HEK293T (cell line): ENCODE data around the gene ATP2B2.

Experiments
- BHLHE40 ChIP-seq: fragments of 450-650 bp; IDR thresholded peaks from 2 replicates; pipeline ENCODE4 v1.6.1; 2016; ENCODE audit warnings: mild to moderate bottlenecking, moderate library complexity, borderline replicate concordance
- CTBP1 ChIP-seq: fragments of 450-650 bp; IDR thresholded peaks from 2 replicates; pipeline ENCODE4 v1.6.1; 2016; ENCODE audit warnings: borderline replicate concordance
- FOXA1 ChIP-seq: fragments of 450-650 bp; IDR thresholded peaks from 2 replicates; pipeline ENCODE4 v1.6.1; 2016; ENCODE audit warnings: mild to moderate bottlenecking
- FOXK2 ChIP-seq: fragments of 450-650 bp; IDR thresholded peaks from 2 replicates; pipeline ENCODE4 v1.6.1; 2016; ENCODE audit warnings: mild to moderate bottlenecking
- FOXM1 ChIP-seq: fragments of 450-650 bp; IDR thresholded peaks from 2 replicates; pipeline ENCODE4 v1.6.1; 2017; ENCODE audit warnings: mild to moderate bottlenecking, borderline replicate concordance
- HDGF ChIP-seq: fragments of 450-650 bp; IDR thresholded peaks from 2 replicates; pipeline ENCODE4 v1.6.1; 2017; ENCODE audit warnings: antibody characterized with exemption, borderline replicate concordance
- LEF1 ChIP-seq: fragments of 450-650 bp; IDR thresholded peaks from 2 replicates; pipeline ENCODE4 v1.6.1; 2017; ENCODE audit warnings: mild to moderate bottlenecking, borderline replicate concordance
- SP1 ChIP-seq: fragments of 450-650 bp; IDR thresholded peaks from 2 replicates; pipeline ENCODE4 v1.6.1; 2017
- SUZ12 ChIP-seq: fragments of 450-650 bp; IDR thresholded peaks from 2 replicates; pipeline ENCODE4 v1.6.1; 2016; ENCODE audit warnings: mild to moderate bottlenecking
- TARDBP ChIP-seq: fragments of 450-650 bp; IDR thresholded peaks from 2 replicates; pipeline ENCODE4 v1.6.1; 2016
- TF ChIP-seq, protein P1 (sequence below): fragments of 450-650 bp; IDR thresholded peaks from 2 replicates; pipeline ENCODE4 v1.6.1; 2016

DNA sequence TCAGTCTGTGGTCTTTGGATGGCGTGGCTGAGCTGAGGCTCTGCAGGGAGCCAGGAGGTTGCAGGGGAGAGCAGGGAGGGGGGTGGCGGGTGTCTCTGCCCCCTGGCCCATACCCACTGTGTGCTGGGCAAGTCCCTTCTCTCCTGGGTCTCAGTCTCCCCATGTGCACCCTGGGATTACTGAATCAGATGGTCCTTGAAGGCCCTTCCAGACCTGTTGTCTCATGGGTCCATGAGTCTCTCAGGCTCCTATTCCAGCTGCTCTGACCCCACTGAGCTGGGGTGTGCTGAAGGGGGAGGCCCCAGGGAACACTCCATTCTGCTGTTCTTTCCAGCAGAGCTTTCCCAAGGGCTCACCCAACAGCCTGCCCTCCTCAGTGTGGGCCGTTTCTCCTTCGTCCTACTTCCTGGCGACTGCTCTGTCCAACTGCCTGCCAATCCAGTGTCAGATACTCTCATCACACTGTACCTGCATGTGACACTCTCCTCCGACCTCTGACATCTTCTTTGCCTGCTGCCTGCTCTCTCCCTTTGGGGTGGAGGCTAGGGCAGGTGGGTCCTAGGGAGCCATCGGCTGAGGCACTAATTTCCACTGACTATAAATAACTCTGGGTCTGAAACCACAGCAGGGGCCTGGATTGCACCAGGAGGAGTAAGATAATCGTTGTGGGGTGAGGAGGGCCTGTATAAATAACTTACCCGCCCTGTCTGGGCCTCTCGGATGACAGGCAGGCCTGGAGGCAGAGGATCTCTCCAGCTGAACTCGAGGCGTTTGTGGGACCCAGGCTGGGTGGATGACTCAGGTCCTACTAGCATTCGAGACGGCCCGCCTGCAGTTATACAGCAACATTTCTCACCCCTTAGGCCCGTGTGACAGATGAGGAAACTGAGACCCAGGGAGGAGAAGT, 67.1 kb downstream of the ATP2B2 start:
- no peak for TF ChIP-seq FOXA1
- no peak for TF ChIP-seq SP1
- TF ChIP-seq FOXM1 = no peak
- no peak for TF ChIP-seq HDGF
- no peak for TF ChIP-seq BHLHE40
- no peak for TF ChIP-seq TARDBP
- no peak for TF ChIP-seq FOXK2
- TF ChIP-seq, protein P1, sequence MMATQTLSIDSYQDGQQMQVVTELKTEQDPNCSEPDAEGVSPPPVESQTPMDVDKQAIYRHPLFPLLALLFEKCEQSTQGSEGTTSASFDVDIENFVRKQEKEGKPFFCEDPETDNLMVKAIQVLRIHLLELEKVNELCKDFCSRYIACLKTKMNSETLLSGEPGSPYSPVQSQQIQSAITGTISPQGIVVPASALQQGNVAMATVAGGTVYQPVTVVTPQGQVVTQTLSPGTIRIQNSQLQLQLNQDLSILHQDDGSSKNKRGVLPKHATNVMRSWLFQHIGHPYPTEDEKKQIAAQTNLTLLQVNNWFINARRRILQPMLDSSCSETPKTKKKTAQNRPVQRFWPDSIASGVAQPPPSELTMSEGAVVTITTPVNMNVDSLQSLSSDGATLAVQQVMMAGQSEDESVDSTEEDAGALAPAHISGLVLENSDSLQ = peak; percentile 65
- TF ChIP-seq SUZ12 = no peak
- no peak for TF ChIP-seq LEF1
- TF ChIP-seq CTBP1 = no peak
